Measurements from ENCODE around the gene DNM2.

DNA sequence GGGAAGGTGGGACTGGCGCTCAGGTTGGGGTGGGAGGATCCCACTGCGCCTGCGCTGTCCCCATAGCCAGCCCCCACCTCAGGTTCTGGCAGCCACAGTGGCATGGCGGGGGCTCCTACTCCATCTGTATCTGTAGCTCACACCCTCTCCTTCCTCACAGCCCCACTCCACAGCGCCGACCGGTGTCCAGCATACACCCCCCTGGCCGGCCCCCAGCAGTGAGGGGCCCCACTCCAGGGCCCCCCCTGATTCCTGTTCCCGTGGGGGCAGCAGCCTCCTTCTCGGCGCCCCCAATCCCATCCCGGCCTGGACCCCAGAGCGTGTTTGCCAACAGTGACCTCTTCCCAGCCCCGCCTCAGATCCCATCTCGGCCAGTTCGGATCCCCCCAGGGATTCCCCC is 112.1 kb downstream of the DNM2 start:
- TF ChIP-seq EZH2 (IDR thresholded peaks at IDR 0.05; ENCODE audit: insufficient read depth, poor library complexity, severe bottlenecking) (no peak), EZH2phosphoT487 (IDR thresholded peaks at IDR 0.05; ENCODE audit: insufficient read depth, low read depth) (no peak)
